KOPT-K1 (cell line): ENCODE measurements around the gene COL9A3.
A peak's percentile ranks its signal among the peaks of the same experiment; 100 is the strongest.

Experiments used
- H3K27ac ChIP-seq: fragments of 200-600 bp; sonication (generic); 2 replicates; pipeline ENCODE4 v1.5.1; 2016; ENCODE audit warnings: antibody characterized with exemption, mild to moderate bottlenecking, low read depth, low read length; ENCODE audit not compliant: poor library complexity, severe bottlenecking
- H3K36me3 ChIP-seq: fragments of 200-600 bp; sonication (generic); 2 replicates; pipeline ENCODE4 v1.5.1; 2017; ENCODE audit warnings: antibody characterized with exemption, mild to moderate bottlenecking, low read length, moderate library complexity; ENCODE audit not compliant: insufficient read depth
- H3K9me3 ChIP-seq: fragments of 200-600 bp; sonication (generic); 2 replicates; pipeline ENCODE4 v1.5.1; 2017; ENCODE audit warnings: antibody characterized with exemption, low read length, mild to moderate bottlenecking; ENCODE audit not compliant: insufficient read depth, poor library complexity, severe bottlenecking

Gene COL9A3

DNA sequence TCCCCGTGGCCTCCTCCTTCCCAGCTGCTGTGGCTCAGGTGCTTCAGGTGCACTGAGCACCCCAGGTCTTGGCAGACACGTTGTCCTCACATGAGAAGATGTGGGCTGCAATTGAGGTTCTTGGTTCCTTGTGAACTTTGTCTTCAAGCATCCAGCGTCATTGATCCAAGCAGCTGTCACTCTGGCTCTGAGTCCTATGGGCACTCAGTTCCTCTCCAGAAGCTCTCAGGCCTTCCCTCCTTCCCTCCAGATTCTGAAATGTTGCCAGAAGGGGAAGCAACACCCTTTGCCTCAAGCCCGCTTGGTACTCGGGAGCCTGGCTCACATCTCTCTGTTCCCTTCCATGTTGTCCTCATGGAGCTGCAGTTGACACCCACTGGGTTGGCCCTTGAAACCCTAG is 29.0 kb upstream of the COL9A3 start:
- Histone ChIP-seq H3K9me3 (no peaks in the 10 kb centered on the region), H3K27ac (no peak overlapping the region), H3K36me3 (no peaks in the 10 kb centered on the region)

DNA sequence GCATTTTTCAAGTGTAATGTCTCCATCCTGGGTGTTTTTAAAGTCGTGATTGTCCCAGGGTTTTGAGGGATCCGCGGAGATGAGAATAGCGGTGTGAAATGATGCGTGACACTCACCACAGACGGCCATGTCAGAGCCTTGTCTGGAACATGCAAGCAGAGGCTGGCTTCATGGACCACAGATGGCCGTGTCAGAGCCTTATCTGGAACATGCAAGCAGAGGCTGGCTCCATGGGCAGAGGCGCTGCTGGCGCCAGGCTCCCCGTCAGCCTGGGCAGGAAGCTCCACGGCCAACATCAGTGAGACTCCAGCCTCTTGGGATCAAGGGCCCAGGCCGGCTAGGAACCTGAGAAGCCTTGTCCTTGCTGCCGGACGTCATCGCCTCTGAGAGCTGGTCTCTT is 28.2 kb upstream of the COL9A3 start:
- Histone ChIP-seq H3K27ac (no peak overlapping the region), H3K36me3 (no peaks in the 10 kb centered on the region), H3K9me3 (no peaks in the 10 kb centered on the region)

DNA sequence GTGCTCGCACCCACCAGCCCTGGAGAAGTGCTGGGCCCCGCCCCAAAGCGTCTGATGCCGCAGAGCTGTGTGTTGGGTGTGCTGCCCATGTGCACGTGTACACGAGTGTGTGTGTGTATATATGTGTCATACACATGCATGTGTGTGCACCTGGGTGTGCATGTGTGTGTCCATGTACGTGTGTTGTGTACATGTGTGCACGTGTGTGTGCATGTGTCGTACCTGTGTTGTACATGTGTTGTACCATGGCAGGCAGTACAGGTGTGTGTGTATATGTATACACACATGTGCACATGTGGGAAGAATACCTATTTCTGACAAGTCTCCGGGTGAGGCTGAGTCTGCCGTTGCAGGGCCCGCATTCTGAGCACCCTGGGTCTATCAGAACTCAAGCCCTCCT is 26.8 kb upstream of the COL9A3 start:
- Histone ChIP-seq H3K9me3 (no peaks in the 10 kb centered on the region), H3K36me3 (no peaks in the 10 kb centered on the region), H3K27ac (no peak overlapping the region)

DNA sequence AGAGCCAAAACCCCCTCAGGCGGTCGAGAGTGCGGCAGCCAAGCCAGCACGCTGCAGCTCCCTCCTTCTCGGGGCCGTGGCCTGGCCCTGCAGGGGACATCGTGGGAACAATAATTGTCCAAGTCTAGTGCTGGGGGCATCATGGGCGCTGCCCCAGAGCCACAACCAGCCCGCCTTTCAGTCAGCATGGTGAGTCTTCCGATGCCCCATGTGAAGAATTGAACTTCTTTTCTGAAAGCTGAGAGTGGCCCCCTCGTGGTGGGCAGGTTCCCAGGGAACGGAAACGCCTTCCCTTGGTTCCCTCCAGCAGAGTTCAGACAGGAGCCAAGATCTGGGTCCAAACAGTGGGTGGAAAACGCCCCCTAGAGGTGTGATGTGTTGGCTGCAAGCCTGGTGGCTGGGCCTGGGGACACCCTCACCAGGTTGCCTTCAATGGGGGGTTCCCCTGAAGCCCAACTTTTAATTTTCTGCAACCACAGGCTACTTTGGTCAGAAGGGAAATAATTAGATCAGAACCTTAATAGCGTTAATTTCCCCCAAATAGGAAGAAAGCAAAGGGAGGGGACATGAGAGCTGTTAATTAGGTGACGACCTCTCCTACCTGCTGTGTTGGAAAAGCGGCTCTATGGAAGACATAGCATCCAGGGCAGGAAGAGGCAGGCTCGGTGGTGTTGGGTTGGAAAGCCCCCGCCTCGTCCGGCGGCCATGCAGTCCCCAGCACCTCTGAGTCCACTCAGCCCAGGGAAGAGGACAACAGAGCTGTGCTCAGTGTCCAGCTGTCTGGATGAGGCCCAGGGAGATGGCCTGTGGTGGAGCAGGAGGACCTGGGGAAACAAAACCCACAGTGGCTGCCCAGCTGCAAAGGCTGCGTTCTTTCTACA is 25.3 kb upstream of the COL9A3 start:
- no peaks in the 10 kb centered on the region for H3K9me3 ChIP-seq
- H3K36me3 ChIP-seq: no peaks in the 10 kb centered on the region
- no peak overlapping the region for H3K27ac ChIP-seq

DNA sequence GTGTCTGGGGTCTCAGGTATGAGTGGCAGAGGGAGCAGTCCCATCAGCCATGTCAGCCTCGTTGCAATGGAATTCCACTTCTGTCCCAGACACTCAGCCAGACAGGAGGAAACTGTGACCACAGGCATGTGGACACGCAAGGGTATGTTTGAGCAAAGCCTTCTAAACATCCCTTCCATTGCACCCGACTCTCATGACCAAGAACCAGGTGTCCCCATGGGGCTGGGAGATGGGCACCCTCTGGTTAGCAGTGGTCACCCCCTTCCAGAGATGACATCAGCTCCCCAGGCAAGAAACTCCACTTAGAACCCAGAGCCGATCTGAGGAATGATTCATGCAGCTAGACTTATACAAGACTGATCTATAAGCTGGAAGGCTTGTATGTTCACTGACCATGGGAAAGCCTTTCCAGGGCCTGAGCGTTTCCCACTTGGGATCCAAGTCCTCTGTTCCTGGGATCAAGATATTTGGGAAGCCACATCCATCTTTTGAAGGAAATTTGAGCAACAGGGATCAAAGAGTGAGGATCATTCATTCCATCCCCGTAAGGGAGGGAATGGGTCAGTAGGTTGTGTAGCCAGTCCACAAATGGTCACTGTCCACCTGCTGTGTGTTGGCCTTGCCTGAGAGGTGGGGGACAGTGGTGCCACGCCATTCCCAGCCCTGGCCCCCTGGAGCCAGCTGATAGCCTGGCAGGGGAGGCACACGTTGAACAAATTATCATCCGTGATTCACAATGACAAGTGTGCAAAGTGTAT is 24.5 kb upstream of the COL9A3 start:
- Histone ChIP-seq H3K27ac (no peak overlapping the region), H3K36me3 (no peaks in the 10 kb centered on the region), H3K9me3 (no peaks in the 10 kb centered on the region)

DNA sequence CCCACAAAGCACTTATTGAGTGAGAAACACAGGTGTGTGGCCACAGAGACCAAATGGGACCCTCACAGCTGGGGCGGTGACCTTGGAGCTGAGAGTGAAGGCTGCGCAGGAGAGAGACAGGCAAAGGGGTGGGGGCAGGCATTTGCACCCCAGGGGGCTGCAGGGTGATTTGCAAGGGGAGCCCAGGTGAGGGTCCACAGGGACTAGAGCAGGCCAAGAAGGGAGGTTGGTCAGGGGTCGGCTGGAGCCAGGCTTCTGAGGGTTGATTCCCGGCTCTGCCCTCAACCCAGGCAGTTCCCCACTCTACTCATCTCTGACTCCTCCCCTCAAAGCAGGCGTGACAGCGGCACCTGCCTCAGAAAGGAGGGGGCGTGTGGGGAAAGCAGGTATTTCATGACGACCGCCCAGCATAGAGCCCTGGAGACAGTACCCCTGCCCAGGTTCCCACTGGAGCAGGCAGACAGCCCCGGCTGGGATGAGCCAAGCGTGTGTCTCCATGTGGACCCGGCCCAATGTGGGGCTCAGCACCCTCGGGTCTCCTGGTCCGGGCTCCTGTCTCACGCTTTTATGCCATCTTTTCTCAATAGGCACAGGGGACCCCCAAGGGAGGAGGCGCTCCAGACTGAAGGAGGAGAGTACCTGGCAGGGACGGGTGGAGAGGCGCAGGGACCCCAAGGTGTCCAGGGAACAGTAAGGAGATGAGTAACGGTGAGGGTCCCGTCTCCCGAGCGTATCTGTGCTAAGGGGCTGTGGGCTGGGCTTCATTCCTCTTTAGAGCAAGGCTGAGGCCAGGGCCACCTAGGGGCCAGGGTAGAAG is 23.7 kb upstream of the COL9A3 start:
- Histone ChIP-seq H3K9me3 (no peaks in the 10 kb centered on the region), H3K27ac (peak overlapping the region; percentile 45), H3K36me3 (peaks cover 8% of the 10 kb centered on the region; the same call in 1 of the 2 replicates)

DNA sequence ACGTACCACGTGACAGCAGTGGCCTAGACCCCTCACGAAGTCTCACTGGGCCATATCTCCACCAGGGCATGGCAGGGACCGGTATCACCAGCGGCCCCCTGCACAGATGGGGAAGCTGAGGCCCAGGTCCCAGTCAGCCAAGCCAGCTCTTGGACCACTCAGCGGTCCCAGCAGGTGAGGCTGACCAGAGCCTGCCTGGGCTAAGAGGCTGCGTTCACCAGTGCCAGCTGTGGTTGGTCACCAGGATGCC is 23.2 kb upstream of the COL9A3 start:
- Histone ChIP-seq H3K36me3 (peaks cover 13% of the 10 kb centered on the region), H3K9me3 (no peaks in the 10 kb centered on the region), H3K27ac (peak overlapping the region; percentile 45)

DNA sequence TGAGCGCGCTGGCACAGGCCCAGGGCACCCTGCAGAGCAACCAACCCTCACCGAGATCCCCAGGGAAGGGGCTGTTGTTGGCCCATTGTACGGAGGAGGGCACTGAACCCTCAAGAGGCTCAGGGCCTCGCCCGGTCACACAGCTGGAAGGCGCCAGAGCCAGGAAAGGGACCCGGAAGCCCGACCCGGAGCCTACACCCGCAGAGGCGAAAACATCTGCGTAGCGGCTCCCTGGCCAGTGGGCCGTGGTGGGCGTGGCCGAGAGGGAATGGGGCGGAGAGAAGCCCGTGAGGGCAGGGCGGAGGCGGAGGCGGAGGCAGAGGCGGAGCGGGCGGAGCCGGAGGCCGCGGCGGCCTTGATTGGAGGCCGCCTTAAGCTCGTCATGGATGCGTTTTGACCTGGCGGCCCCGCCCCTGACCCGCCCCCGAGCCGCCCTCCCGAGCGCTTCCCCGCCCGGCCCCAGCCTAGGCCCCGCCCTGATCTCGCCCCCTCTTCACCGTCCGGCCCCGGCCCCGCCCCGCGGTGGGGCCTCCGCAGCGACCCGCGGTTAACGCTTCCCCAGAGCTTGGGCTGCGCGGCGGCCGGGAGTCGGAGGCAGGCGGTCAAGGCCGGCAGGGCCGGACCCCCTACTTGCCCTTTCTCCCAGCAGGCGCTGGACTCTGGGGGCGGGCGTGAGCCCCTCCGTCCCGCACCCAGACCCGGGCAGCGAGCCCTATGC is 22.7 kb upstream of the COL9A3 start:
- Histone ChIP-seq H3K27ac (peak overlapping the region; percentile 83), H3K36me3 (peaks cover 18% of the 10 kb centered on the region), H3K9me3 (no peaks in the 10 kb centered on the region)

DNA sequence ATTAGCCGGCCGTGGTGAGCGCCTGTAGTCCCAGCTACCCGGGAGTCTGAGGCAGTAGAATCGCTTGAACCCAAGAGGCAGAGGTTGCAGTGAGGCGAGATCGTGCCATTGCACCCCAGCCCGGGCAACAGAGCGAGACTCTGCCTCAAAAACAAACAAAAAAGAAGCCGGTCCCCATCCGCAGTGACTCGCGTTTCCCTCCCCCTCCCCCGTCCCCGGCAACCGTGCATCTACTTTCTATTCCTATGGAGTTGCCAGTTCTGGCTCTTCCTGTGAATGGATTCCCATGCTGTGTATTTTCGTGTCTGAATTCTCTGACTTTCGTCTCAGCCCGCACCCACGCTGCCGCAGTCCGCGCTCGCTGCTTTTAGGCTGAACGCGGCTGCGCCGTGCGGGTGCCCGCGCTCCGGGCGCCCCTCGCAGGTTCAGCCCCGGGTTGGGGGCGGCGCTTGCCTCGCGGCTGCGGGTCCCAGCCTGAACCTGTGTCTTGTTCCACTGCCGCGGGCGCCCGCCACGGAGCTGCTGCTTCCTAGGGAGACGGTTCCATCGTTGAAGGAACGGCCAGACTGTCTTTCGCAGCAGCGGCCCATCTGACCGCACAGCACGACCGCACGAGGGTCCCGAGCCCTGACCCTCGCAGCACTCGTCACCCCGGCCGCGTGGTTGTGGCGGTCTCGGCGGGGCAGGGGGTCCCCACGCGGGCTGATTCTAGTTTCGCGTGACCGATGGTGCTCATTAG is 21.7 kb upstream of the COL9A3 start:
- Histone ChIP-seq H3K9me3 (no peaks in the 10 kb centered on the region), H3K27ac (peak overlapping the region; percentile 83)

DNA sequence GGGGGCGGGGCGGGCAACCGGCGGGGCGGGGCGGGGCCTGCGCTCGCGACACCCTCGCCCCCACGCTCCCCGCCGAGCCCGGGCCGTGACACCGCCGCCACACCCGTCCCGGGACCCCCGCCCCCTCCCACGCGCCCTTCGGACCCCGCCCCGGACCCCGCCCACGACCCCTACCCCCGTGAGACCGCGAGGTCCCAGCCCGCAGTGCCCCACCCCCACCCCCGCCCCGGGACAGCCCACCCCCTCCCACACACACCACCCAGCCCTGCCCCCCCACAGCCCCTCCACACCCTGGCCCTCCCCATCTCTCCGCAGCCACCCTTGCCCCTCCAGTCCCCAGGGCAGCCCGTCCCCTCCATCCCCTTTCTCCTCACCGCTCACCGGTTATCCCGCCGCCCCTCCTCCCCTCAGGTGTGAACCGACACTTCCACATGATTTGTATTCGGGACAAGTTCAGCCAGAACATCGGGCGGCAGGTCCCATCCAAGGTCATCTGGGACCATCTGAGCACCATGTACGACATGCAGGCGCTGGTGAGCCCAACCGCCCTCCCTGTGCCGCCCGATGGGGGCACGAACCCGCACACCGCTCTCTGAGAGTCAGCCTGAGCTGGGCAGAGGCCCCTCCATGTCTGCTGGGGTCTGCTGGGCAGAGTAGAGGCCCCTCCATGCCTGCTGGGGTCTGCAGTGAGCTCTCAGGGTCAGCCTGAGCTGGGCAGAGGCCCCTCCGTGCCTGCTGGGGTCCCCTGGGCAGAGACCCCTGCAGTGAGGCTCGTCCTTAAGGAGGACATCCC is 20.0 kb upstream of the COL9A3 start:
- Histone ChIP-seq H3K9me3 (no peaks in the 10 kb centered on the region), H3K36me3 (peaks cover 43% of the 10 kb centered on the region), H3K27ac (peak overlapping the region; percentile 83)

More for the DNA sequence above, 21.7 kb upstream of the COL9A3 start:
- H3K36me3 ChIP-seq: peaks cover 28% of the 10 kb centered on the region

DNA sequence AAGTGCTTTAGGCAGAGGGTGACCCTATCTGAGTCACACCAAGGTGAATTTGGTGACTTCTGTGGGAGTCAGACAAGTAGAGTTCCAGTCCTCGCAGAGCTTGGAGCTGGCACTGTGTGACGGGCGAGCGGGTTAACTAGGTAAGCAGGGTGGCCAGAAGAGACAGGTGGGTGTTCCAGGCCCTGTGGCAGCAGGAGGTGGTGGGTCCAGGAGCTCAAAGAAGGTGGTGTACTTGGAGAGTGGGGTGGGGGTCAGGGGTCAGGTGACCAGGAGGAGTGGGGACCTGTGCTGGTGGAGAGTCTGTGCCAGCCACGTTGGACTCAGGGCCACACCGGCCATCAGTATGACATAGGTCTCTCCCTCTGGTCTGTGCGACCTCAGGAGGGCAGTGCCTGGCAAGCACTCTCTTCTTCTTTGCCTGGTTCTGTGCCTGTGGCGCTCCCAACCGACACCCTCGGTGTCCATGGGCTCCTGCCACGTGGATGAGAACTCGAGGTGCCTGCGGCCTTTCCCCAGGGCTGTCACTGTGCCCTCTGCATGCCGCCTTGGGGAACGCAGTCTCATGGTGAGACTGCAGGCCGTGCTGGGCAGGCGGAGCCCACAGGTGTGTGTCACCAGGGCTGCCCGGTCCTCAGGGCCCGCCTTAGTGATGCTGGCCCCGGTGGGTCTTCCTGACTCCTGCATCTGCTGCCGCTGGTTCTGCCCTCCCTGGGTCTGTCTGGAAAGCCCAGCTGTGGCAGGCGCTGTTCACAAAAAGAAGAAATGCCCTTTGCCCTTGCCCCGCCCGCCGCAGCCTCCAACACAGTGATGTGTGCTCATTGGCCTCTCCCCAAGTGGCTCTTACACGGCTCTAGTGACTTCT is 18.9 kb upstream of the COL9A3 start:
- Histone ChIP-seq H3K27ac (no peak overlapping the region), H3K36me3 (peaks cover 43% of the 10 kb centered on the region), H3K9me3 (no peaks in the 10 kb centered on the region)

DNA sequence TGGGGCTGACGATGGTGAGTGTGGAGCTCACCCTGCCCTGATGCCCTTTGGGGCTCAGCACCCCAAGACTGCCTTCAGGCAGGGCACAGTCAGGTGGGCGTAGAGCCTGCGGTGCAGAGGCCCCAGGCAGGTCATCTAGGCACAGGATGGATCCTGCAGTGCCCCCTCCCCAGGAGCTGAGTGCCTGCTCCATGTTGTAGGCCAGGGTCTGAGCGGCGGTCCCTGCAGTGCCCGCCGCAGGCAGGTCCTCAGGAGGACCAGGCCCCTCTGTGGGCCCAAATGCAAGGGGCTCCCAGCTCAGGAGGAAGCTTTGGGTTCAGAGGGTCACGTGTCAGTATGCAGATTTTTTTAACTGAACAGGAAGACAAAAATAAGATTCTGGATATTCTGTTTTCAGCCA is 17.8 kb upstream of the COL9A3 start:
- Histone ChIP-seq H3K36me3 (peaks cover 43% of the 10 kb centered on the region), H3K9me3 (no peaks in the 10 kb centered on the region), H3K27ac (no peak overlapping the region)

DNA sequence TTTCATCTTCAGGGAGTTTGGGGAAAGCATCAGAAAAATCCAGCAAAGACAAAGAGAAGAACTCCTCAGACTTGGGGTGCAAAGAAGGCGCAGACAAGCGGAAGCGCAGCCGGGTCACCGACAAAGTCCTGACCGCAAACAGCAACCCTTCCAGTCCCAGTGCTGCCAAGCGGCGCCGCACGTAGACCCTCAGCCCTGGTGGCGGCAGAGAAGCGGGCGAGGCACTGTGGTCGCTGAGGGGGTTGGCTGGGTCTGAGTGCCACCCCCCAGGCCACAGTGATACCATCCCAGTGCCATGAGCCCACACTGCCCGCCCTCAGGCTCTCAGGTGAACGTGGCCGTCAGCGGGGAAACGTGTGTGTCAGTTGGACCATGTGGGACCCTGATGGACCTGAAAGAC is 17.4 kb upstream of the COL9A3 start:
- H3K27ac ChIP-seq: no peak overlapping the region
- no peaks in the 10 kb centered on the region for H3K9me3 ChIP-seq
- peaks cover 43% of the 10 kb centered on the region for H3K36me3 ChIP-seq
